GM12873 (cell line): ENCODE data around the gene TMEM240.

Experiments used
- TF ChIP-seq, protein P1 (sequence below): IDR thresholded peaks from 2 replicates; pipeline ENCODE4 v1.5.1; 2012; ENCODE audit warnings: low read depth, mild to moderate bottlenecking, moderate library complexity, low read length, control low read depth; ENCODE audit not compliant: insufficient read depth; ENCODE audit errors: missing control alignments

TMEM240 gene

DNA sequence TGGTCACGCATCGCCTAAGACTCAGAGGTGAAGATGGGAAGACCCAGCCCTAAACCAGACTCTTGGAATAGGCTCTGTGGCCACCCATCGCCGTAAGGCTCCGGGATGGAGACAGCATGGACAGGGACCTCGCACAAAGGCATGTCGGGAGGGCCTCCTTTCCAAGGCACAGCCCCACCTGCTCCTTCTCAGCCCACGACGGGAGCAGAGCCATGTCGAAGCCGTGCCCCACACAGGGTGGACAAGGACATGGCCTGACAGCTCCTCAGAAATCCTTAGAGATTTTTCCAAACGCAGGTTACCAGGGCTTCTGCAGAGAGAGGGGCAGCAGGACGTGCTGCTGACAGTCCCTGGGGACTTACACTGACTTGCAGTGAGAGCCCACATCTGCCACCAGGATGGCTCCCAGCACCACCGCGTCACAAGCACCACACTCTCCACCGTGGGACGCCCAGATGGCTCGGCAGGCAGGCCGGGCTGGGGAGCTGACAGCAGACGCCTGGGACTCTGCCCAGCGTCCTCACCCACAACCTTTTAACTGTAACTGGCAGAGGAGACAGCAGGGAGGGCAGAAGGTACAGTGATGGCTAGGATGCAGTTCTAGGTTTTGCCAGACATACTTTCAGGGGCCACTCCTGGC lies 22.3 kb upstream of the TMEM240 start:
- TF ChIP-seq, protein P1, sequence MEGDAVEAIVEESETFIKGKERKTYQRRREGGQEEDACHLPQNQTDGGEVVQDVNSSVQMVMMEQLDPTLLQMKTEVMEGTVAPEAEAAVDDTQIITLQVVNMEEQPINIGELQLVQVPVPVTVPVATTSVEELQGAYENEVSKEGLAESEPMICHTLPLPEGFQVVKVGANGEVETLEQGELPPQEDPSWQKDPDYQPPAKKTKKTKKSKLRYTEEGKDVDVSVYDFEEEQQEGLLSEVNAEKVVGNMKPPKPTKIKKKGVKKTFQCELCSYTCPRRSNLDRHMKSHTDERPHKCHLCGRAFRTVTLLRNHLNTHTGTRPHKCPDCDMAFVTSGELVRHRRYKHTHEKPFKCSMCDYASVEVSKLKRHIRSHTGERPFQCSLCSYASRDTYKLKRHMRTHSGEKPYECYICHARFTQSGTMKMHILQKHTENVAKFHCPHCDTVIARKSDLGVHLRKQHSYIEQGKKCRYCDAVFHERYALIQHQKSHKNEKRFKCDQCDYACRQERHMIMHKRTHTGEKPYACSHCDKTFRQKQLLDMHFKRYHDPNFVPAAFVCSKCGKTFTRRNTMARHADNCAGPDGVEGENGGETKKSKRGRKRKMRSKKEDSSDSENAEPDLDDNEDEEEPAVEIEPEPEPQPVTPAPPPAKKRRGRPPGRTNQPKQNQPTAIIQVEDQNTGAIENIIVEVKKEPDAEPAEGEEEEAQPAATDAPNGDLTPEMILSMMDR: no peak

DNA sequence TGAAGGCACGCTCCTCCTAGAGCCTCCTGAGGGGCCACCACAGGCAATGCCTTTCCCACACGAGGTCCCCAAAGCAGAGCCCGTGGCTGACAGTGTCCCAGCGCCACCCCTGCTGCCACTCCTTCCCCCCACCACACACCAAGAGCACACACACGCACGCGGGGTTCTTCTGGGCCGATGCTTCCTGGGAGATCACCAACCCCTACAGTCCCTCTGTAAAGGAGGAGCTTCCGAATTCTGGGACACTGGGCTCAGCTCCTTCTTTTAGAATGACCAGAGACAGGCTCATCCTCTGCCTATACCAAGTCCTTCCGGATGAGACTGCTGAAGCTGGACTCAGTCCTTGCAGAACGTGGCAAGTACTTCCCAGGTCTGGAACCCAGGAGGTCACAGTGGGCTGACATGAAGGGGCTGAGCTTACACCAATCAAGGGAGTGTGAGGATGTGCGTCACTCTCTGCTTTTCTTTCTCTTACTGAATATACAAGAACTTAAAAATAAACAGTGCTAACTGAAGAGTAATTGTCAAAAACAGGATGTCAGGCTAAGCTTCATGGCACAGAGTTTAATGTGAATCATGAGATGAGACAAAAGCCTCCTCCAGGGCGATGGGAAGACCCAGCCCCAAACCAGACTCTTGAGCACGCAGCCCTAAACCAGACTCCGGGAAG lies 21.5 kb upstream of the TMEM240 start:
- TF ChIP-seq, protein P1: no peak

DNA sequence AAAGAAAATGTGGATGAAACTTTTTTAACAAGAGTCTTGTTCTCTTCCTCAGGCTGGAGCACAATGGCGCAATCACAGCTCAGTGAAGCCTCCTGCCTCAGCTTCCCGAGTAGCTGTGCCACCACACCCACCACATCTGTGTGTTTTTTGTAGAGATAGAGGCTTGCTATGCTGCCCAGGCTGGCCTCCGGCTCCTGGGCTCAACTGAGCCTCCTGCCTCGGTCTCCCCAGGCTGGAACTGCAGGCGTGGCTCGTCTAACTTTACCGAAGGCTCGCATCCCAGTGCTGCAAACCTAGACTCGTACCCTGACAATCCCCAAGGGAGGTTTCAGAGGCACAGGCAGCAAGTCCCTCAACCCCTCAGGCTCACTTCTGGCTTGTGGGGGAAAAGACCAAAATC lies 19.8 kb upstream of the TMEM240 start:
- TF ChIP-seq, protein P1: no peak

DNA sequence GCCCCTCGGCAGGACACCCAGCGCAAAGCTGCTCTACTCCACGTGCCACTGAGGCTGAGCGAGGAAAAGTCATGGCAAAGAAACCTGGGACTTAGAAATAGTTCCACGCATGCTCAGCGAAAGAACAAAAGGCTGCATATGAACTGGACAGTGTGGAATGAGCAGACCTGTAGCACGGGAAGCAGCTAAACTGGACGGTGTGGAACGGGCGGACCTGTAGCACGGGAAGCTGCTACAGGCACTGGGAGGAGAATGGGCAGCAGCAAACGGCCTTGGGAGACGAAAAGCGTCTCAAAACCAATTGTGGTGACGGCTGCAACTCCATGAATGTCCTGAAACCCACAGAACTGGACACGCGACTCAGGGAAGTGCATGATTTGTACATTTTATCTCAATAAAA lies 18.6 kb upstream of the TMEM240 start:
- TF ChIP-seq, protein P1: no peak

DNA sequence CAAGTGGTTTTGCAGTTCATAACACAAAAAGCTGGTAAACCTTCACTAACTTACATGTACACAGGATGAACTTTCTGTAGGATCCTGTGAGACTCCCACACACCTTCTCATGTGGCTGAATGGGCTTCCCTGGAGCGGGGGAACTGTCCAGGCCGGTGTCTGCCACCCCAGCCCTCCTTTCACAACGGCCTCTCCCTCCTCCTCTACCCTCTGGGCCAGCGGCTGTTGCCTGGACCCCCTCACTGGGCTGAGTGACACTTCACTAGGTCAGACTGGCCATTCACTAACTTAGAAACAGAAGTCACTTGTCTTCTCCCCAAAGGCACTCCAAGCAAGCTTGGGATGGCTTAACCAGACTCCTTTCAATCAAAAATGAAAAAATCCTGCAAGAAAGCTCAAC lies 18.2 kb upstream of the TMEM240 start:
- TF ChIP-seq, protein P1: no peak

DNA sequence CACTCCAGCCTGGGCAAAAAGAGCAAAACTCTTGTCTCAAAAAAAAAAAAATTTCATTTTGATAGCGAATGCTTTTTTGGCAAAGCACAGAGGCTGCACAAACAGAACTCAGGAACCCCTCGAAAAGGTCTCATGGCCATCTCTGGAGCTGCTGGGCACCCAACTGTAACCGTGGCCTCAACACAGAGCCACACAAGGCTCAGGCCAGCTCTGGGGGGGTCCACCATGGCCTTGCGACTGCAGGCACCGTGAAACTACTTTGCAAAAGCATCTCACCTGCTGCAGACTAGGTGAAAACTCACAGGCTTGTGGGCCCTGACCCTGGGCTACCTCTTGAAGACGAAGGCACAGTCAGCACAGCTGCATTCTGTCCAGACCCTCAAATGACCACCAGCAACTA lies 16.1 kb upstream of the TMEM240 start:
- TF ChIP-seq, protein P1: no peak

DNA sequence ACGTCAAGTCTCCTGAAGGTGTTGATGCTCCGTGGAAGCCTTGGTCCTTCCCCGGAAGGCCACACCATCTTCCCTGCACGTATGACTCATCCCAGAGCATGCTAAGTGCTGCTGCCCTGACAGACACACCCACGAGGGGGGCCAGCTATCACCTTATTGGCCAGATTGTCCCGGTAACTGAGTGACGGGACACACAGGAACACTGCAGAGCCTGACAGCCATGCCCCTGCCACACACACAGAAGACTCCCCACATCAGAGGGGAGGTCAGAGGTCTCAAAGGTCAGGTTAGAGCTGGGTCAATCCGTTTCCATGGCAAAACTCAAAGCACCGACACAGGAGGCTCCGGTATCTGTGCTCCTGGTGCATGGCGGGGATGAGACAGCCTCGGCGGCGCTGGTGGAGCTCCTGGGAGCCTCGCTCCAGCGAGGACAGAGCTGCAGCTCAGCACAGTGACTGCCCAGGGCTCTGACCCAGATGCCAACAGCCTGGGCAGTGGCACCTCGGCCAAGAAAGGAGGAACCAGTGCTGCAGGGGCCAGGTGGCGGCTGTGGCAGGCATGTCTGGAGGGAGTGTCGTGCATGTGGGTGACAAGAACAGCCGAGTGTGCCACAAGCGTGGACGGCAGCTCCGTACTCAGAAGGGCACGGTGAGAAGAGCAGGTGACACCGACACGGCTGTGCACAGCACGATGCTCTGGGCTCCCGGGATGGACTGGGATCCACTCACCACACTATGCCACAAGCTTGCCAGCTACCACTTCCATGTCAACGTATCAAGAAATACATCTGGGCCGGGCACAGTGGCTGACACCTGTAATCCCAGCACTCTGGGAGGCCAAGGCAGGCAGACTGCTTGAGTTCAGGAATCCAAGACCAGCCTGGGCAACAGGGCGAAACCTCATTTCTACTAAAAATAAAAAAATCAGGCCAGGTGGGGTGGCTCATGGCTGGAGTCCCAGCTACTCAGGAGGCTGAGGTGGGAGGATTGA lies 14.8 kb upstream of the TMEM240 start:
- TF ChIP-seq, protein P1: no peak
